CD4-positive, CD25-positive, alpha-beta regulatory T cell (primary cell): Measurements from ENCODE around the gene KIR2DL4. TPM values are rescaled to one million over a fixed set of nuclear protein-coding genes. Genes with fewer than 3 reads are reported as not detected.
"Not testable (repeated sequence)": the region's sequence is repeated elsewhere in the genome, so short reads cannot be mapped to it uniquely, and the experiment has no call there.

Experiments used
- ATAC-seq, 2 donors: fragments of 150-1000 bp; cut with Tn5 transposase; one replicate each; pipeline ENCODE4 v1.10.0; 2021; ENCODE audit warnings: low read depth in 2 of 2, moderate number of reproducible peaks in 2 of 2, moderate library complexity in 1 of 2
- DNase-seq, 3 donors: peaks; one replicate each; pipeline versions ENCODE4 v3.0.0 to v3.0.0-alpha.2; 2012 to 2022; ENCODE audit warnings: mixed read lengths in 1 of 3
- H3K27ac ChIP-seq: one replicate; pipeline ENCODE4 v1.7.0; 2013; ENCODE audit warnings: mild to moderate bottlenecking, low read length; ENCODE audit not compliant: insufficient read depth, poor library complexity, severe bottlenecking
- H3K27me3 ChIP-seq: one replicate; pipeline ENCODE4 v1.7.0; 2013; ENCODE audit warnings: low read length; ENCODE audit not compliant: control insufficient read depth, insufficient read depth
- H3K36me3 ChIP-seq: one replicate; pipeline ENCODE4 v1.7.0; 2013; ENCODE audit warnings: mild to moderate bottlenecking, low read length, moderate library complexity; ENCODE audit not compliant: control insufficient read depth, insufficient read depth
- H3K4me1 ChIP-seq: 2 replicates; pipeline ENCODE4 v1.7.0; 2013; ENCODE audit warnings: mild to moderate bottlenecking, low read length; ENCODE audit not compliant: insufficient read depth, control insufficient read depth, poor library complexity, severe bottlenecking
- H3K4me3 ChIP-seq: one replicate; pipeline ENCODE4 v1.7.0; 2013; ENCODE audit warnings: low read depth, mild to moderate bottlenecking, low read length, moderate library complexity
- H3K9me3 ChIP-seq, 2 experiments: 1 replicate in 1 of 2; 2 replicates in 1 of 2; pipeline ENCODE4 v1.7.0; 2013; ENCODE audit warnings: low read length in 2 of 2, mild to moderate bottlenecking in 1 of 2, moderate library complexity in 1 of 2; ENCODE audit not compliant: control insufficient read depth in 2 of 2
- H3K27ac Mint-ChIP-seq, 3 donors: one replicate each; pipeline ENCODE4 v1.8.0; 2020 to 2022; ENCODE audit warnings: mild to moderate bottlenecking in 3 of 3, mixed read lengths in 3 of 3, moderate library complexity in 2 of 3
- H3K27me3 Mint-ChIP-seq: one replicate; pipeline ENCODE4 v1.8.0; 2022; ENCODE audit warnings: mild to moderate bottlenecking, mixed read lengths
- H3K36me3 Mint-ChIP-seq: one replicate; pipeline ENCODE4 v1.8.0; 2020; ENCODE audit warnings: mixed read lengths
- H3K4me1 Mint-ChIP-seq, 4 donors: one replicate each; pipeline ENCODE4 v1.8.0; 2020 to 2022; ENCODE audit warnings: mixed read lengths in 4 of 4, mild to moderate bottlenecking in 1 of 4
- H3K4me3 Mint-ChIP-seq, 4 donors: one replicate each; pipeline ENCODE4 v1.8.0; 2020 to 2022; ENCODE audit warnings: mild to moderate bottlenecking in 4 of 4, mixed read lengths in 4 of 4, moderate library complexity in 3 of 4
- H3K9me3 Mint-ChIP-seq, 7 donors: one replicate each; pipeline ENCODE4 v1.8.0; 2020 to 2022; ENCODE audit warnings: mixed read lengths in 7 of 7, mild to moderate bottlenecking in 3 of 7, moderate library complexity in 2 of 7
- polyA plus RNA-seq, 4 donors: library from polyadenylated mRNA; unstranded; fragments of 300-500 nt; fragmentation: Illumina TruSeq; gene quantifications; one replicate each; pipeline ENCODE4 v1.2.3, GENCODE V29; 2021
- total RNA-seq: library from RNA; stranded (reverse); gene quantifications from one replicate; pipeline ENCODE4 v1.2.3, GENCODE V29; 2022

The KIR2DL4 gene
- total and polyA plus RNA-seq, 5 donors from 2014 or later: not detected

GRCh38 chr19:54855241-54855640 lies 51.8 kb downstream of the KIR2DL4 start:
- H3K27ac ChIP-seq: not testable (repeated sequence)

GRCh38 chr19:54858476-54858875 lies 55.1 kb downstream of the KIR2DL4 start:
- not testable (repeated sequence) for H3K4me3 ChIP-seq, H3K9me3 Mint-ChIP-seq, H3K36me3 Mint-ChIP-seq, H3K4me3 Mint-ChIP-seq, H3K9me3 ChIP-seq, ATAC-seq, H3K27me3 Mint-ChIP-seq, H3K36me3 ChIP-seq, DNase-seq, H3K27ac ChIP-seq, H3K27me3 ChIP-seq, H3K4me1 ChIP-seq, H3K4me1 Mint-ChIP-seq, H3K27ac Mint-ChIP-seq

More at GRCh38 chr19:54855241-54855640, 51.8 kb downstream of the KIR2DL4 start:
- not testable (repeated sequence) for H3K27me3 ChIP-seq, H3K27ac Mint-ChIP-seq, H3K27me3 Mint-ChIP-seq, H3K36me3 ChIP-seq, ATAC-seq, H3K9me3 Mint-ChIP-seq, H3K4me1 ChIP-seq, H3K36me3 Mint-ChIP-seq, H3K4me3 ChIP-seq, DNase-seq, H3K9me3 ChIP-seq, H3K4me3 Mint-ChIP-seq, H3K4me1 Mint-ChIP-seq

DNA sequence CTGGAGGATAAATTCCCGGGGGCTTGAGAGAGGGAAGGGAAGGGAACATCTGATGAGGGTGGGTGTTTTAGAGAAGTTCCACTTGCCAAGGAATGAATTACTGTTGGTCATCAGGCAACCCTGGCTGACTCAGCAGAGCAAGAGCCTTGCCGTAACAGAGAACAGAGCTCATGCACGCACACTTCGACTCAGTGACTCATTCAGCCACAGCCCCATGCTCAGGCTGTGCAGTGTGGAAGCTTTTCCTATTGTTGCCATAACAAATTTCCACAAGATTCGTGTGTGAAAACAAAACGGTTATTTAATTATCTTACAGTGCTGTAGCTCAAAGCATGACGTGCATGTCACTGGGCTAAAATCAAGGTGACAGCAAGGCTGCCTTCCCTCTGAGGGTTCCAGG lies 56.0 kb downstream of the KIR2DL4 start:
- H3K4me1 Mint-ChIP-seq, H3K27me3 Mint-ChIP-seq, H3K4me3 ChIP-seq, H3K27me3 ChIP-seq, H3K4me1 ChIP-seq, DNase-seq, H3K36me3 ChIP-seq, H3K36me3 Mint-ChIP-seq, ATAC-seq, H3K27ac Mint-ChIP-seq, H3K4me3 Mint-ChIP-seq, H3K27ac ChIP-seq, H3K9me3 Mint-ChIP-seq, H3K9me3 ChIP-seq: not testable (repeated sequence)

DNA sequence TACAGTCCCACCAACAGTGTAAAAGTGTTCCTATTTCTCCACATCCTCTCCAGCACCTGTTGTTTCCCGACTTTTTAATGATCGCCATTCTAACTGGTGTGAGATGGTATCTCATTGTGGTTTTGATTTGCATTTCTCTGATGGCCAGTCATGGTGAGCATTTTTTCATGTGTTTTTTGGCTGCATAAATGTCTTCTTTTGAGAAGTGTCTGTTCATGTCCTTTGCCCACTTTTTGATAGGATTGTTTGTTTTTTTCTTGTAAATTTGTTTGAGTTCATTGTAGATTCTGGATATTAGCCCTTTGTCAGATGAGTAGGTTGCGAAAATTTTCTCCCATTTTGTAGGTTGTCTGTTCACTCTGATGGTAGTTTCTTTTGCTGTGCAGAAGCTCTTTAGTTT lies 60.0 kb downstream of the KIR2DL4 start:
- not testable (repeated sequence) for H3K27ac Mint-ChIP-seq, H3K4me1 Mint-ChIP-seq, H3K9me3 Mint-ChIP-seq, DNase-seq, H3K27me3 ChIP-seq, ATAC-seq, H3K4me3 Mint-ChIP-seq, H3K9me3 ChIP-seq, H3K27me3 Mint-ChIP-seq, H3K4me1 ChIP-seq, H3K36me3 ChIP-seq, H3K27ac ChIP-seq, H3K4me3 ChIP-seq, H3K36me3 Mint-ChIP-seq

Other genes with a start within 250 kb of the KIR2DL4 start
- not detected for gene LILRA2, start 229.8 kb upstream of the KIR2DL4 start, total RNA-seq
- under 1 TPM in 2 of 4 donors, not detected in 2; 0.18 to 0.64 TPM for gene LILRA2, start 229.8 kb upstream of the KIR2DL4 start, polyA plus RNA-seq
- gene LILRA1, start 210.0 kb upstream of the KIR2DL4 start, total RNA-seq: not detected
- under 1 TPM in 1 of 4 donors, not detected in 3; 0.10 TPM for gene LILRA1, start 210.0 kb upstream of the KIR2DL4 start, polyA plus RNA-seq
- gene LILRB1, start 173.1 kb upstream of the KIR2DL4 start, total RNA-seq: not detected
- under 1 TPM in 2 of 4 donors, not detected in 2; 0.10 to 0.14 TPM for gene LILRB1, start 173.1 kb upstream of the KIR2DL4 start, polyA plus RNA-seq
- not detected for gene LILRB4, start 140.6 kb upstream of the KIR2DL4 start, total RNA-seq
- not detected for gene LILRB4, start 140.6 kb upstream of the KIR2DL4 start, polyA plus RNA-seq
- gene KIR3DL3, start 79.2 kb upstream of the KIR2DL4 start, total RNA-seq: not detected
- gene KIR3DL3, start 79.2 kb upstream of the KIR2DL4 start, polyA plus RNA-seq: not detected
- gene KIR2DL3, start 65.1 kb upstream of the KIR2DL4 start, total RNA-seq: not detected
- gene KIR2DL3, start 65.1 kb upstream of the KIR2DL4 start, polyA plus RNA-seq: not detected
- not detected for gene KIR2DL1, start 33.8 kb upstream of the KIR2DL4 start, total RNA-seq
- gene KIR2DL1, start 33.8 kb upstream of the KIR2DL4 start, polyA plus RNA-seq: under 1 TPM in 1 of 4 donors, not detected in 3; 0.10 TPM
- gene KIR3DL1, start 12.9 kb downstream of the KIR2DL4 start, total RNA-seq: not detected
- gene KIR3DL1, start 12.9 kb downstream of the KIR2DL4 start, polyA plus RNA-seq: under 1 TPM in 2 of 4 donors, not detected in 2; 0.12 to 0.15 TPM
- gene KIR2DS4, start 29.1 kb downstream of the KIR2DL4 start, total RNA-seq: not detected
- gene KIR2DS4, start 29.1 kb downstream of the KIR2DL4 start, polyA plus RNA-seq: under 1 TPM in 1 of 4 donors, not detected in 3; 0.10 TPM
- 0.74 TPM for gene KIR3DL2, start 46.8 kb downstream of the KIR2DL4 start, total RNA-seq
- under 1 TPM; 0.25 to 0.94 (median 0.52) TPM for gene KIR3DL2, start 46.8 kb downstream of the KIR2DL4 start, polyA plus RNA-seq
- not detected for gene FCAR, start 70.6 kb downstream of the KIR2DL4 start, total RNA-seq
- under 1 TPM in 1 of 4 donors, not detected in 3; 0.21 TPM for gene FCAR, start 70.6 kb downstream of the KIR2DL4 start, polyA plus RNA-seq
- gene NCR1, start 102.5 kb downstream of the KIR2DL4 start, total RNA-seq: not detected
- under 1 TPM in 3 of 4 donors, not detected in 1; 0.36 to 0.47 (median 0.39) TPM for gene NCR1, start 102.5 kb downstream of the KIR2DL4 start, polyA plus RNA-seq
- gene NLRP7, start 143.9 kb downstream of the KIR2DL4 start, total RNA-seq: not detected
- gene NLRP7, start 143.9 kb downstream of the KIR2DL4 start, polyA plus RNA-seq: not detected
- gene NLRP2, start 162.8 kb downstream of the KIR2DL4 start, total RNA-seq: 10.2 TPM
- 1 to 10 TPM in 3 of 4 donors, under 1 TPM in 1; 0.63 to 5.0 (median 2.1) TPM for gene NLRP2, start 162.8 kb downstream of the KIR2DL4 start, polyA plus RNA-seq
- gene GP6, start 234.7 kb downstream of the KIR2DL4 start, total RNA-seq: 2.0 TPM
- gene GP6, start 234.7 kb downstream of the KIR2DL4 start, polyA plus RNA-seq: not detected